SU-DHL-6 (cell line): ENCODE results near the gene CABP7.

Experiments
- H2AFZ ChIP-seq: fragments of 200-600 bp; sonication (generic); 2 replicates; pipeline ENCODE4 v1.6.1; 2014; ENCODE audit warnings: low read depth, mild to moderate bottlenecking, moderate library complexity, mixed read lengths, antibody characterized with exemption, low read length; ENCODE audit not compliant: severe bottlenecking
- H3F3A ChIP-seq: fragments of 200-600 bp; shearing (Covaris generic); 2 replicates; pipeline ENCODE4 v1.6.0; 2016; ENCODE audit warnings: antibody characterized with exemption, mild to moderate bottlenecking; ENCODE audit not compliant: insufficient read depth
- H3K27ac ChIP-seq: fragments of 200-600 bp; sonication (generic); 2 replicates; pipeline ENCODE4 v1.5.1; 2016; ENCODE audit warnings: low read depth, mild to moderate bottlenecking, low read length, moderate library complexity, mixed read lengths
- H3K27me3 ChIP-seq: fragments of 200-600 bp; sonication (generic), shearing (Covaris generic); 2 replicates; pipeline ENCODE4 v1.6.0; 2014; ENCODE audit warnings: mild to moderate bottlenecking, low read length
- H3K36me3 ChIP-seq: fragments of 200-600 bp; sonication (generic); 2 replicates; pipeline ENCODE4 v1.6.1; 2014; ENCODE audit warnings: mild to moderate bottlenecking, low read length, mixed read lengths
- H3K4me2 ChIP-seq: fragments of 300-600, 200-600 bp; shearing (Covaris generic), sonication (generic); 2 replicates; pipeline ENCODE4 v1.6.0; 2014; ENCODE audit warnings: low read length, low read depth, mild to moderate bottlenecking; ENCODE audit not compliant: poor library complexity, severe bottlenecking
- H3K4me3 ChIP-seq: fragments of 200-600 bp; sonication (generic); 2 replicates; pipeline ENCODE4 v1.5.1; 2014; ENCODE audit warnings: antibody characterized with exemption, low read length, mild to moderate bottlenecking, mixed read lengths; ENCODE audit not compliant: insufficient read depth, poor library complexity, severe bottlenecking
- H3K79me2 ChIP-seq: fragments of 200-600 bp; sonication (generic); 2 replicates; pipeline ENCODE4 v1.6.1; 2014; ENCODE audit warnings: mild to moderate bottlenecking, low read length, moderate library complexity; ENCODE audit not compliant: insufficient read depth
- H3K9ac ChIP-seq: fragments of 200-600 bp; sonication (generic); 2 replicates; pipeline ENCODE4 v1.7.0; 2014; ENCODE audit warnings: mild to moderate bottlenecking, low read length
- H3K9me2 ChIP-seq: fragments of 200-600 bp; sonication (generic); replicated peaks from 2 replicates; pipeline ENCODE4 v1.6.1; 2014; ENCODE audit warnings: low read length; ENCODE audit not compliant: insufficient read depth
- H3K9me3 ChIP-seq: fragments of 200-600 bp; sonication (generic); 2 replicates; pipeline ENCODE4 v1.6.1; 2014; ENCODE audit warnings: low read length, mixed read lengths; ENCODE audit not compliant: insufficient read depth
- H4K20me1 ChIP-seq: fragments of 200-600 bp; sonication (generic); 2 replicates; pipeline ENCODE4 v1.6.1; 2014; ENCODE audit warnings: low read depth, mild to moderate bottlenecking, antibody characterized with exemption, low read length, moderate library complexity, mixed read lengths
- EZH2phosphoT487 ChIP-seq: fragments of 200-600 bp; sonication (generic), shearing (Covaris generic); conservative IDR thresholded peaks from 2 replicates; pipeline ENCODE4 v1.6.1; 2018; ENCODE audit warnings: mild to moderate bottlenecking, antibody characterized with exemption, low read length, moderate library complexity, mixed read lengths

Gene CABP7

DNA sequence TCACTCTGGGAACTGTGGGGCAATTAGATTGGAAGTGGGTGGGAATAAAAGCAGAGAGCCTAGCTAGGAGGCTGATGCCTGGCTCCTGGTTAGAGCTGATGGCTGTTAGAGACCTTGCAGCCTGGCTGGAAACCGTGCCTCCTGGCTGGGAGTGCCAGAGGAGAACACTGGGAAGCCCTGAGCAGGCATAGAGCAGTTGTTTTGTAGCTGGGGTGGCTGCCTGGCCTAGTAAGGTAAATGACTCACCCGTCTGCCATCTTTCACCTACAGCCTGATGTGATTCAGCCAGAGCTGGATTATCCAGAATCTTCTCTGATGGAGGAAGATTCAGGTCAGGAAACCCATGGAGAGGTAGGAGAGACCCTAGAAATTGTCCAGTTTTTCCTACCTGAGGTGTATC lies 53.4 kb downstream of the CABP7 start:
- H3K4me2 ChIP-seq = no peak overlapping the region
- no peaks in the 10 kb centered on the region for H3K9me2 ChIP-seq
- H3K9ac ChIP-seq = no peak overlapping the region

DNA sequence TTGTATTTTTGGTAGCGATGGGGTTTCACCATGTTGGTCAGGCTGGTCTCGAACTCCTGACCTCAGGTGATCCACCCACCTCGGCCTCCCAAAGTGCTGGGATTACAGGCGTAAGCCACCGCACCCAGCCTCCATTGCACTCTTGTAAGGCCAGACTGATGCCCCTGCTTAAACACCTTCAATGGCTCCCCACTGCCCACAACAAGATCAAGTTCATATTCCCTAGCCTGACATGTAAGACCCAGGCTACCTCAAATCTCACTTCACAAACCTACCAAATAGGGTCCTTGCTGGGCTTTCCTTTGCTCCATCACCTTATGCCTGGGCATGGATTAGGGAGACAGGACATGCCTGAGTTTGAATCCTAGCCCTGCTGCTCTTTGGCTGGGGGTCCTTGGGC lies 60.4 kb downstream of the CABP7 start:
- Histone ChIP-seq H3K27ac (no peak overlapping the region), H3K27me3 (no peaks in the 10 kb centered on the region), H3K9me3 (no peaks in the 10 kb centered on the region), H3K79me2 (no peaks in the 10 kb centered on the region), H3K9me2 (no peaks in the 10 kb centered on the region), H2AFZ (no peak overlapping the region), H3K4me2 (no peak overlapping the region), H3K36me3 (no peaks in the 10 kb centered on the region), H3F3A (no peaks in the 10 kb centered on the region), H3K9ac (no peak overlapping the region), H3K4me3 (no peak overlapping the region), H4K20me1 (no peaks in the 10 kb centered on the region)
- no peak for TF ChIP-seq EZH2phosphoT487

More for the DNA sequence above, 53.4 kb downstream of the CABP7 start:
- no peak for TF ChIP-seq EZH2phosphoT487
- Histone ChIP-seq H3K79me2 (peaks cover 5% of the 10 kb centered on the region), H3K27me3 (no peaks in the 10 kb centered on the region), H4K20me1 (no peaks in the 10 kb centered on the region), H2AFZ (no peak overlapping the region), H3K9me3 (no peaks in the 10 kb centered on the region), H3F3A (no peaks in the 10 kb centered on the region), H3K36me3 (0 out of 2 replicates have a peak, but pooled peaks cover 2% of the 10 kb centered on the region), H3K4me3 (no peak overlapping the region), H3K27ac (no peak overlapping the region)

DNA sequence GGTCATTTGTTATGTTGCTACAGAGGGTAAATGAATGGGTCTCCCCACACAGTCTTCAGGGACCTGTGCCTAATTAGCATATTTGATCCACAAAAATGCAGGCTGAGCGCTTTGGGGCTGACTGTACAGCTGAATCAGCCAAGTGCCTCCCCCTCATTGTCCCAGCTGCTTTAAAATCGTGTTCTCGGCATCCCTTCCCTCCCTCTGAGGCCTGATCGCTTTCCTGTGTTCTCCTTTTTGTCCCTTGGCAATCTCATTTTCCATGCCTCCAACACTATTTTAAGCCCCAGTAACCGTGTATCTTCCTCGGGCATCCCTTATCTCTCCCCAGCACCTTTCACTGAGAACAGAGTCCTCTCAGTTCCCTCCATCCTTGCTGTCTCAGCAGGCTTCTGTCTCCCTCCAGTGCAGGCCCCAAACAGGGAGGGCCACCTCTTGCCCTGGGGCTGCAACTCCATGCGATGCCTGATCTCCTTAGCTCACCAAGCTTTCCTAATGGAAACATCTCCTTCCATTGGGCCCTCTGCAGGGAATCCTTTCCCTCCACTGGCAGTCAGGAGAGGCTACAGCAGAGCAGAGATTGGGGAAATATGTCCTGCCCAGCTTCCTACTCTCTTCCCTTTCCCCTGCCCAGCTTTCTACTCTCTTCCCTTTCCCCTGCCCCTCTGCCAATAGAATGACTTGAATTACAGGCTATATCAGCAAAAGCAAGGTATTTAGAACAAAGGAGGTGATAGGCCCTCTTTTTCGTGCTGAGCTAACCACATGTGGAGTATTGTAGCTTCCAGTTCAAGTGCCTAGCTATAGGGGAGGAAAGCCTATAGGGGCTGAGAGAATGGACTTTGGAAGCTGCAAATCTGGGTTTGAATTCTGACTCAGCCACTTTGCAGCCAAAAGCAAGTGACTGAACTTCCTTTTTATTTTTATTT lies 61.2 kb downstream of the CABP7 start:
- Histone ChIP-seq H2AFZ (no peak overlapping the region), H3K9me3 (no peaks in the 10 kb centered on the region), H3K4me2 (no peak overlapping the region), H3K27ac (no peak overlapping the region), H3K9ac (no peak overlapping the region), H3K79me2 (no peaks in the 10 kb centered on the region), H3F3A (no peaks in the 10 kb centered on the region), H3K4me3 (no peak overlapping the region), H3K9me2 (no peaks in the 10 kb centered on the region), H3K36me3 (no peaks in the 10 kb centered on the region), H3K27me3 (no peaks in the 10 kb centered on the region), H4K20me1 (no peaks in the 10 kb centered on the region)
- no peak for TF ChIP-seq EZH2phosphoT487
